ENCODE data around the gene PNPLA1.
A peak's percentile ranks its signal among the peaks of the same experiment; 100 is the strongest.

Gene PNPLA1

GRCh38 chr6:36269834-36270705, at the start of gene PNPLA1:
PNPLA1 (plus strand) TSS chr6:36270060; CDS start chr6:36270460, 400 bp downstream.
- H3K27ac Mint-ChIP-seq, result peak within 1 kb of the TSS; percentile 11
- H3K27me3 Mint-ChIP-seq, result peaks cover 26% of the 10 kb centered on the region
- peaks cover 32% of the 10 kb centered on the region for H3K4me1 Mint-ChIP-seq (ENCODE audit: low read depth)
- H3K9me3 Mint-ChIP-seq, result peaks cover 9% of the 10 kb centered on the region
- intact Hi-C loops (cut with micrococcal nuclease), result no loop called here
- no peaks in the 10 kb centered on the region for H3K36me3 Mint-ChIP-seq (ENCODE audit: low read depth)
- no peak within 1 kb of the TSS for H3K4me3 Mint-ChIP-seq

GRCh38 chr6:36220226-36220625, 49.6 kb upstream of the PNPLA1 start:
- intact Hi-C loops (cut with micrococcal nuclease), result no loop called here
- peaks cover 75% of the 10 kb centered on the region for H3K36me3 Mint-ChIP-seq (ENCODE audit: low read depth)
- no peaks in the 10 kb centered on the region for H3K27me3 Mint-ChIP-seq
- H3K4me3 Mint-ChIP-seq, result no peak overlapping the region
- no peaks in the 10 kb centered on the region for H3K9me3 Mint-ChIP-seq
- no peak overlapping the region for H3K27ac Mint-ChIP-seq
- peaks cover 62% of the 10 kb centered on the region for H3K4me1 Mint-ChIP-seq (ENCODE audit: low read depth)

DNA sequence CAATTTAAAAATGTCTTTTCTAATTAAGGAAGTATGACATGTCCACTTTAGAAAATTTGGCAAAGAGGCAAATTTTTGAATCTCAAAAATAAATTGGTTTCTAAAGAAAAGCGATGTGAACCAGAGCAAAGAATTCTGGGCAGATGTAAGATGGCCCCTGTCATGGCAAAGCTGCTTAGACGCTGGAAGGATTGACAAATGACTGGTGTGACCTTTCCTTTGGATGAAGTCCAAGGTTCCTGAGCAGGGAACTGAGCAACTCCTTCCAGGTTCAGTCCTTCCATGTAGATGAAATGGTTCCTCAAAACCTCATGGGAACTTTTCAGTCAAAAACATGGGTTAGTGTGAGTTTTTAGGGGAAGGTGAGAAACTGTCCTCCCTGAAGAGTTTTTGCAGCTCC, 48.2 kb upstream of the PNPLA1 start:
- peaks cover 78% of the 10 kb centered on the region for H3K36me3 Mint-ChIP-seq (ENCODE audit: low read depth)
- no peaks in the 10 kb centered on the region for H3K9me3 Mint-ChIP-seq
- no peaks in the 10 kb centered on the region for H3K27me3 Mint-ChIP-seq
- H3K27ac Mint-ChIP-seq, result peak overlapping the region; percentile 43
- no peak overlapping the region for H3K4me3 Mint-ChIP-seq
- peaks cover 55% of the 10 kb centered on the region for H3K4me1 Mint-ChIP-seq (ENCODE audit: low read depth)
- intact Hi-C loops (cut with micrococcal nuclease), result no loop called here

GRCh38 chr6:36222924-36223323, 46.9 kb upstream of the PNPLA1 start:
- Mint-ChIP-seq H3K27me3 (no peaks in the 10 kb centered on the region), H3K4me1 (ENCODE audit: low read depth) (peaks cover 48% of the 10 kb centered on the region), H3K36me3 (ENCODE audit: low read depth) (peaks cover 76% of the 10 kb centered on the region), H3K27ac (no peak overlapping the region), H3K4me3 (no peak overlapping the region), H3K9me3 (no peaks in the 10 kb centered on the region)
- intact Hi-C loops (cut with micrococcal nuclease), result no loop called here

DNA sequence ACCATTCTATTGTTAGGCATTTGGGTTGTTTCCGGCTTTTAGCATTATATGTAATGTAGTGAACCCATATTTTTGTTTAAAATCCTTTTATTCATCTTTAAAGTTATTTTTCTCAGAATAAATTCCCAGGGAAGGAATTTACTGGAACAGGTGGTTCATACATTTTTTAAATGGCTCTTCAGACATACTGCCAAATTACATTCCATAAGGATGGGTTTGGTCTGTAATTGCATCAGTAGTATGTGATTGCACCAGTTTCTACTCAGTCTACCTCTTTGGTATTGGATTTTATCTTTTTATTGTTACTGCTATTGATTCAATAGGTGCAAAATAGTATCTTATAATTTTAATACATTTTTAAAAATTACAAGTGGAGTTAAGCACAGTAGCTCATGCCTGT, 46.2 kb upstream of the PNPLA1 start:
- no peak overlapping the region for H3K4me3 Mint-ChIP-seq
- H3K4me1 Mint-ChIP-seq (ENCODE audit: low read depth), result peaks cover 44% of the 10 kb centered on the region
- H3K9me3 Mint-ChIP-seq, result no peaks in the 10 kb centered on the region
- intact Hi-C loops (cut with micrococcal nuclease), result no loop called here
- H3K36me3 Mint-ChIP-seq (ENCODE audit: low read depth), result peaks cover 76% of the 10 kb centered on the region
- no peak overlapping the region for H3K27ac Mint-ChIP-seq
- H3K27me3 Mint-ChIP-seq, result no peaks in the 10 kb centered on the region

DNA sequence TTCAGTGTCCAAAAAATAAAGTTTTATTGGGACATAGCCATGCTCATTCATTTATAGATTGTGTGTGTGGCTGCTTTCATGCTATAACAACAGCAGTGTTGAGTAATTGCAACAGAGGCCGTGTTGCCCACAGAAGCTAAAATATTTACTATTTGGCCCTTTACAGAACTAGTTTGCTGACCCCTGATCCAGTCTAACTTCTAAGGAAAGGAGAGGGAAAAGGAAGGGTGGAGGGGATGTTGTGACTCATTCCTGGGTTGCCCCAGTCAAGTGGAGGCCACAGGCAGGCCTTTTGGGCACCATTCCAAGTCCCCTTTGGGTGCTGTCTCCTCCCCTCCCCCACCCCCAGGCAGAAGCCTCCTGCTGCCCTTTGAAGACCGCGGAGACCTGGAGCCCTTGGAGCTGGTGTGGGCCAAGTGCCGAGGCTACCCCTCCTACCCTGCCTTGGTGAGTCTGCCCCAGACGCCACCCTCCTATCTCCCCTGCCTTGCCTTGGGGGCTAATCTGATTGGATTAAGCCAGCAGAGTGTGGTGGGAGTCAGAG, 44.9 kb upstream of the PNPLA1 start:
- peaks cover 32% of the 10 kb centered on the region for H3K4me1 Mint-ChIP-seq (ENCODE audit: low read depth)
- intact Hi-C loops (cut with micrococcal nuclease), result no loop called here
- no peaks in the 10 kb centered on the region for H3K9me3 Mint-ChIP-seq
- no peaks in the 10 kb centered on the region for H3K27me3 Mint-ChIP-seq
- H3K36me3 Mint-ChIP-seq (ENCODE audit: low read depth), result peaks cover 82% of the 10 kb centered on the region
- H3K27ac Mint-ChIP-seq, result no peak overlapping the region
- H3K4me3 Mint-ChIP-seq, result no peak overlapping the region

DNA sequence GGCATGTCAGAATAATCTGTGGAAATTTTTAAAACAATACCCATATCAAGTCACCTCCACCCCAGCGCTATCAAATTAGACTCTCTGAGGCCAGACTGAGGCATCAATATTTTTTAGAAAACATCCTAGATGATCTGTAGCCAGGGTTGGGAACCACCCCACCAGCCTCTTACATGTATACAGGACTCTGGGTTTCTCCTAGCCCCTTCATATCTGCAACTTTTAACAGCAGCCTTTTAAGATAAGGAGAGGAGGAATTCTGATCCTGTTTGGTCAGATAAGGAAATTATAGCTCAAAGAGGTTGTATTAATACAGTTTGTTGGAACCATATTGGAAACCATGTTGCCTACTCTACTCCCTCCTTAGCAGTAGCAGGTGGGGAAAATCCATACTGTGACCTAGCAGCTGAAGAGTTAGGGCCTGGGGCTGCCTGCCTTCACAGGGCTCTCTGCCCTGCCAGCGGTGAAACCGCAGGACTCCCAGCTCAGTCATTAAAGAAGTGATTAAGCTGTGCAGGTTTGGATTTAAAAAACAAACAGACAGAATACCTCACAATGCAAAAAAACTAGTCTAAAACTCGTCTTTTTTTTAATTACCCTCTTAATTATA, 43.3 kb upstream of the PNPLA1 start:
- no peak overlapping the region for H3K4me3 Mint-ChIP-seq
- H3K36me3 Mint-ChIP-seq (ENCODE audit: low read depth), result peaks cover 90% of the 10 kb centered on the region
- intact Hi-C loops (cut with micrococcal nuclease), result no loop called here
- no peaks in the 10 kb centered on the region for H3K9me3 Mint-ChIP-seq
- no peaks in the 10 kb centered on the region for H3K27me3 Mint-ChIP-seq
- H3K27ac Mint-ChIP-seq, result no peak overlapping the region
- peaks cover 34% of the 10 kb centered on the region for H3K4me1 Mint-ChIP-seq (ENCODE audit: low read depth)

- H3K4me3 Mint-ChIP-seq, result no peak overlapping the region
- peaks cover 38% of the 10 kb centered on the region for H3K4me1 Mint-ChIP-seq (ENCODE audit: low read depth)
- no peaks in the 10 kb centered on the region for H3K27me3 Mint-ChIP-seq
- no peak overlapping the region for H3K27ac Mint-ChIP-seq
- intact Hi-C loops (cut with micrococcal nuclease), result no loop called here
- no peaks in the 10 kb centered on the region for H3K9me3 Mint-ChIP-seq
- peaks cover 91% of the 10 kb centered on the region for H3K36me3 Mint-ChIP-seq (ENCODE audit: low read depth)
Observed at GRCh38 chr6:36227379-36228228, 42.3 kb upstream of the PNPLA1 start.

DNA sequence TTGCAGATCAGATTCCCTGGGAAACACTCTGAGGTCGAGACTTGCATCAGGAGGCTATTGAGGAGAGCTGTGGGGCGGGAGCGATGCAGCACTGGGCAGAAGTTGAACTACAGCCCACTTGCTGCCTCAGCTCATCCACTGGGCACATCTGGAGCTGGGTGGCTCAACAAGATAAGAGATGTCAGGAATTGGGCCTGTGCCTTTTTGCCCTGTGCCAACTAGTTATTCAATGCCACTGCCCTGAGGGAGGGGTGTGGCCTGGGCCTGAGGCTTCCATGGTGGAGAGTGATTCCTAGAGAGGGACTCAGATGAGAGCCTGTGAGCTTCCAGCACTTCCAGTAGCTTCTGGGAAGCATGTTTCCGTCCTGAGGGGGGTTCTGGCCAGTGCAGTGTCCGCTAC, 40.6 kb upstream of the PNPLA1 start:
- intact Hi-C loops (cut with micrococcal nuclease), result no loop called here
- H3K36me3 Mint-ChIP-seq (ENCODE audit: low read depth), result peaks cover 87% of the 10 kb centered on the region
- H3K27me3 Mint-ChIP-seq, result no peaks in the 10 kb centered on the region
- no peak overlapping the region for H3K27ac Mint-ChIP-seq
- H3K9me3 Mint-ChIP-seq, result no peaks in the 10 kb centered on the region
- no peak overlapping the region for H3K4me3 Mint-ChIP-seq
- peaks cover 35% of the 10 kb centered on the region for H3K4me1 Mint-ChIP-seq (ENCODE audit: low read depth)

GRCh38 chr6:36230371-36230770, 39.5 kb upstream of the PNPLA1 start:
- H3K4me3 Mint-ChIP-seq, result no peak overlapping the region
- H3K9me3 Mint-ChIP-seq, result no peaks in the 10 kb centered on the region
- intact Hi-C loops (cut with micrococcal nuclease), result no loop called here
- H3K27me3 Mint-ChIP-seq, result no peaks in the 10 kb centered on the region
- no peak overlapping the region for H3K27ac Mint-ChIP-seq
- H3K4me1 Mint-ChIP-seq (ENCODE audit: low read depth), result peaks cover 32% of the 10 kb centered on the region
- peaks cover 76% of the 10 kb centered on the region for H3K36me3 Mint-ChIP-seq (ENCODE audit: low read depth)

DNA sequence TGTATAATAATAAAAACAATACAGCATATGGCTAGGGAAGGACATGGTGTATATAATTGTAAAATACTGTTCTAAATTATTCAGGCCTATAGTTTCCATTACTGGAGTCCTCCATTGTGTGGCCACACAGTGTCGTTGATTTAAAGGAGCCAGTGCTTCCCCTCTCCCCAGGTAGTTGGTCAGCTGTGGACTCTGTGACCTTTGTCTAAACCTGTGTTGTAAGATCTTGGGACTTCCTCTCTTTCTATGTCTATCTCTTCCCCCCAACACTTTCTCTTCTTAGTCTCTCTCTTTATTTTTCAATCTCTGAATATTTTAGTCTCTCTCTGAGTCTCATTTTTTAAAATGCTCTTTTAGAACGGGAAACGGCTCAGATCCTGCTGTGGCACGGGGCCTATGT, 37.7 kb upstream of the PNPLA1 start:
- intact Hi-C loops (cut with micrococcal nuclease), result no loop called here
- Mint-ChIP-seq H3K4me1 (ENCODE audit: low read depth) (peaks cover 40% of the 10 kb centered on the region), H3K27ac (no peak overlapping the region), H3K9me3 (no peaks in the 10 kb centered on the region), H3K27me3 (no peaks in the 10 kb centered on the region), H3K36me3 (ENCODE audit: low read depth) (peaks cover 59% of the 10 kb centered on the region), H3K4me3 (no peak overlapping the region)

GRCh38 chr6:36235309-36235708, 34.6 kb upstream of the PNPLA1 start:
- Mint-ChIP-seq H3K27ac (no peak overlapping the region), H3K9me3 (no peaks in the 10 kb centered on the region), H3K4me1 (ENCODE audit: low read depth) (peaks cover 40% of the 10 kb centered on the region), H3K27me3 (peaks cover 2% of the 10 kb centered on the region), H3K4me3 (no peak overlapping the region), H3K36me3 (ENCODE audit: low read depth) (peaks cover 32% of the 10 kb centered on the region)
- intact Hi-C loops (cut with micrococcal nuclease), result no loop called here

DNA sequence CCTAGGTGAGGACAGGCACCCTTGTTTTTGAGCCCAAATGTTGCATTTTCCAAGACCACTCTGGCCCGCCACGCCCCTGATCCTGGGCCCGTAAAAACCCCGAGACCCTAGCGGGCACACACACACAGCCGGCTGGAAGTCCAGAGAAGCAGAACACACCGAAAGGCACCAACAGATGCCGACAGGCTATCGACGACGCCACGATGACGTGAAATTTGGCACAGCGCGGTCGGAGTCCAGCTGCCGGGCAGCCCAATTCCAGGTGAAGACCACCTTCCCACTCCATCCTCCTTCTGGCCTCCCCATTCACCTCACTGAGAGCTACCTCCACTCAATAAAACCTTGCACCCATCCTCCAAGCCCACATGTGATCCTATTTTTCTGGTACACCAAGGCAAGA, 34.0 kb upstream of the PNPLA1 start:
- H3K27ac Mint-ChIP-seq, result no peak overlapping the region
- no peak overlapping the region for H3K4me3 Mint-ChIP-seq
- H3K9me3 Mint-ChIP-seq, result no peaks in the 10 kb centered on the region
- peaks cover 26% of the 10 kb centered on the region for H3K36me3 Mint-ChIP-seq (ENCODE audit: low read depth)
- intact Hi-C loops (cut with micrococcal nuclease), result no loop called here
- peaks cover 42% of the 10 kb centered on the region for H3K4me1 Mint-ChIP-seq (ENCODE audit: low read depth)
- peaks cover 2% of the 10 kb centered on the region for H3K27me3 Mint-ChIP-seq

- Mint-ChIP-seq H3K4me1 (ENCODE audit: low read depth) (peaks cover 59% of the 10 kb centered on the region), H3K27ac (peak overlapping the region; percentile 5), H3K4me3 (no peak overlapping the region), H3K9me3 (no peaks in the 10 kb centered on the region), H3K36me3 (ENCODE audit: low read depth) (no peaks in the 10 kb centered on the region), H3K27me3 (peaks cover 12% of the 10 kb centered on the region)
- intact Hi-C loops (cut with micrococcal nuclease), result no loop called here
Observed at GRCh38 chr6:36239774-36240173, 30.1 kb upstream of the PNPLA1 start.
